ENCODE results near the gene DPEP3.
A peak's percentile ranks its signal among the peaks of the same experiment; 100 is the strongest.

The DPEP3 gene

DNA sequence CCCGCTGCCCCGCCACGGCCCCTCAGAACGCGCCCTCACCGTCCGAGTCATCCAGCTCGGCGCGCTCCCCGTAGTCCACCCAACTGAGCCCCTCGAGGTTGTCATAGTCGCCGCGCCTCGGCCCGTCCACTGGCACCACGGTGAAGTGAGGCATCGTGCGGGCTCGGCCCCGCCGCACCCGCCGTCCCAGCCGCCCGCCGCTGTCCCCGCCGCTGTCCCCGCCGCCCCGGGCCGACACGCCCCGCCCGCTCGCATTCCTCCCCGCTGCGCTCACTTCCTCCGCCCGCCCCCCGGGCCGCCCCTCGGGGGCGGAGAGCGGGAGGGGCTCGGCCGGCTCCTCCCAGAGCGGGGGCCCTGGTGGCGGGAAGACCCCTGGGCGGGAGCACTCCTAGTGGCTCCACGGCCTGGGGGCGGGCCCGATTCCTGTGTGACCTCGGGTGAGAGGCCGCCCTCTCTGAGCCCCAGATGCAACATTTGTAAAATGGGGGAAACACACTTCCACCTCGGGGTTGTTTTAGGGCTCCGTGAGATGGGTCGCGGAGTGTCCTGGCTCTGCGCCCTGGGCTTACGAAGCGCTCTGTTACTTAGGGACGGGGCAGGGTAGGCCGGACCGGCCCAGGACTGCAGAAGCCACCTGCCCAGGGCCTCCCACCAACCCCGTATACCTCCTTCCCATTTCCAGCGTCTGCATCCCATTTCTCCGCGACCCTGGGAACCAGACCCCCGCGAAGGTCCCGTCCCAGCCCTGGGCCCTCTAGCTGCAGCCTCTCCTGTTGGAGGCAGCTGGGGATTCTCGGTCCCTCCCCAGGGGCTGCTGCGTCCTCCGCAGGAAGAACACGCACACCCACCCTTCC, 11.7 kb downstream of the DPEP3 start, which contains the start of gene SLC12A4:
Gene SLC12A4, minus strand, starts transcription at position 238 of the 854 bp plus-strand sequence. Its CDS starts 84 bp downstream, at position 154.
- TF ChIP-seq JUND (IDR thresholded peaks at IDR 0.05; ENCODE audit: low read depth), result no peak
- DNase-seq (ENCODE audit: low read depth in 1 of 2, low spot score in 1 of 2), result peak; percentile 87
- in situ Hi-C loops (cut with HindIII; ENCODE audit: low pct_unique_long_range_greater_than_20kb, low sequenced_read_pairs), result no loop called here

- in situ Hi-C loops (cut with HindIII; ENCODE audit: low pct_unique_long_range_greater_than_20kb, low sequenced_read_pairs), result no loop called here
- DNase-seq (ENCODE audit: low read depth in 1 of 2, low spot score in 1 of 2), result peak; percentile 48 to 76
- TF ChIP-seq JUND (IDR thresholded peaks at IDR 0.05; ENCODE audit: low read depth), result no peak
These were observed 12.3 kb downstream of the DPEP3 start for GRCh38 chr16:67967958-67968399.

DNA sequence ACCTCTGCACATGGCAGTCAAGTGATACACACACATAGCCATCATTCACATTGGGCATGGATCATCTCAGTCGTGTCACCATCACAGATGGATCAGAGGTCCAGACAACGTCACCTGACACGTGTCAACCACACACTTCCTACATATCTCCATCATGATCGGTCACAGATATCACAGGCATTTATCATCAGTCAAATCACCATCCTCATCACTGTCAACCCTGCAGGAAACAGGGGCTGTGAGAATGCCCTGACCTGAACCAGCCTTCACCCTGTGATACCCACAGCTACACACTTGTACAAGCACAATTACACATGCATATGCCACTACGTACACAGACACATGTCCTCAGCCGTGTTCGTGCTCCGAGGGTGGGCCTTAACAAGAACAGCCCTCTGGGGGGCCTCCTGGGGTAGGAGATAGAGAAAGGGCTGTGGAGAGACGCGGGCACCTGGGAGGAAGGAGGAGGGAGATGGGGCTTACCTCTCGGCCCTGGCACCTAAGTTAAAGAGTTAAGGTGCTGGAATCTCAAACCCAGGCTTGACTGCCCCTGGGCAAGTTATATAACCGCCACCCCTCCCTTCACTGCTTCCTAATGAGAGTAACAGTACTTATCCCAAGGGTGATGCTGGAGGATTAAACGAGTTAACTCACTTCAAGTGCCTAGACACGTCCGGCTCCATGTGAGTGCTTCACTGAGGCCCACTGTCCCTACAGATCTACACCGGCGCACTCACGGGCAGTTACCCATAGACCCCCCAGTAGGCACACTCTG, 12.9 kb downstream of the DPEP3 start:
- in situ Hi-C loops (cut with HindIII; ENCODE audit: low pct_unique_long_range_greater_than_20kb, low sequenced_read_pairs), result no loop called here
- DNase-seq (ENCODE audit: low read depth in 1 of 2, low spot score in 1 of 2), result peak in 1 of 2 experiments; percentile 35
- no peak for TF ChIP-seq JUND (IDR thresholded peaks at IDR 0.05; ENCODE audit: low read depth)

DNA sequence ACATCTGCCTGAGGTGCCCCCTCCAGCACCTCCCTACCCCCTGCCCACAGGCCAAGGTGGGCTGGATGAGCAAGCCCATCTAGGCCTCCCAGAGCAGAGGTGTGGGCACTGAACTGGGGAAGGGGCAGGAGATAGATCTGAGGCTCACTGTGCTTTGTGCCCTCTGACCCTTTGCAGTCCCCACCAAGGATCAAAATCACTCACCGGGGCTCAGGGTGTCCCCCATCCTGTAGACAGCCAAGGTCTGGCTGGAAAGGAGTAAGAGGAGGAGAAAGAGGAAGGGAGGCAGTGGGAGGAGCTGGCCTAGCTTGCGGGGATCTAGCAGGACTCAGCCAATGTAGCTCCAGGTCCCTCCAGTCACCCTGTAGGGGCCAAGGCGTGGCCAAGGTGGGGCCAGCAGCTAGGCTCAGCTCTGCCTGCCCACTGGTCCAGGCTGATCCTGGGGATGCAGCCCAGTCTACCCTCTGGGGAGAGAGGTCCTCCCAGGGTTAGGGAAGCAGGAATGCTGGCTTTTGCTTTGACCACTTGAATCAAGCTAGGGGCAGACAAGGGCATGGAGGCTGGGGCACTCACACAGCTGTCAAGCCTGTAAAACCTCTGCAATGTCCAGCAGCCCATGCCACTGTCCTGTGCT, 13.6 kb downstream of the DPEP3 start:
- peak; percentile 52 to 68 for DNase-seq (ENCODE audit: low read depth in 1 of 2, low spot score in 1 of 2)
- no peak for TF ChIP-seq JUND (IDR thresholded peaks at IDR 0.05; ENCODE audit: low read depth)
- in situ Hi-C loops (cut with HindIII; ENCODE audit: low pct_unique_long_range_greater_than_20kb, low sequenced_read_pairs), result no loop called here

DNA sequence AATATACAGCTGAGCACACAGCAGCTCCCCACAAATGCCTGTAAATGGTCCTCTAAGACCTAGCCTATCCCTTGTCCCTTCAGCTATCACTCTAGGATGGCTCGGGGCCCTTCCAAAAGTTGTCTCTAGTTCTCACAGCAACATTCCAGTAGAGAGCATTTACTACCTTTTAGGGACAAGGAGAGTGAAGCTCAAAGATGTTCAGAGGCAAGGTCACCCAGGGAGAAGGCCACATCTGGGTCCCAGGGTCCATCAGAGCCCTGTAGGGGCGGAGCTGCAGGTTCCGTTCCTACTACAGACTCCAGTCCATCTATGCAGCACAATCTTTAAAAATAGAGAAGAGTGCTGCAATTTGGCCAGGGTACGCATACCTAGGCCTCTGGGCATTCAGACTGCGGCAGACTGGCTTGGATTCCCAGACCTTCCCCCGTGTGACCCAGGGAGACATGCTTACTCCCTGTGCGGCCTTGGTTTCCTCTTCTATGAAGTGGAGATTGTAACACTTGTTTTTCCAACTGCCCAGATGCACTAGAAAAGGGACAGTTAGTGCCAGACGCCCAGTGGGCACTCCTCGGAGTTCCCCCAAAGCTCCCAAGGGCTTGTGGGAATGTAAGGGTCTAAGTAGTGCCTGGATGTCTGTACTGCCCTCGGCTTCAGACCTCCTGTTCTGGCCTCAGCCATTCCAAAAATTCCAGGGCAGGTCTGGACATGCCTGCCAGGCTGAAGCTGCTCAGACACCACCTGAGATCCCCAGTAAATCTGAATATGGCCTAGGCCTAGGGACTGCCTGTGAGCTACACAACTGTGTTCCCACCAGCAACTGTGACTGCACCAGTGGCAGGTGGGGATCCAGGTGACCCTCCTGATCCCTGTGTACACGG, 14.4 kb downstream of the DPEP3 start:
- no peak for TF ChIP-seq JUND (IDR thresholded peaks at IDR 0.05; ENCODE audit: low read depth)
- in situ Hi-C loops (cut with HindIII; ENCODE audit: low pct_unique_long_range_greater_than_20kb, low sequenced_read_pairs), result no loop called here
- peak in 1 of 2 experiments; percentile 75 for DNase-seq (ENCODE audit: low read depth in 1 of 2, low spot score in 1 of 2)

DNA sequence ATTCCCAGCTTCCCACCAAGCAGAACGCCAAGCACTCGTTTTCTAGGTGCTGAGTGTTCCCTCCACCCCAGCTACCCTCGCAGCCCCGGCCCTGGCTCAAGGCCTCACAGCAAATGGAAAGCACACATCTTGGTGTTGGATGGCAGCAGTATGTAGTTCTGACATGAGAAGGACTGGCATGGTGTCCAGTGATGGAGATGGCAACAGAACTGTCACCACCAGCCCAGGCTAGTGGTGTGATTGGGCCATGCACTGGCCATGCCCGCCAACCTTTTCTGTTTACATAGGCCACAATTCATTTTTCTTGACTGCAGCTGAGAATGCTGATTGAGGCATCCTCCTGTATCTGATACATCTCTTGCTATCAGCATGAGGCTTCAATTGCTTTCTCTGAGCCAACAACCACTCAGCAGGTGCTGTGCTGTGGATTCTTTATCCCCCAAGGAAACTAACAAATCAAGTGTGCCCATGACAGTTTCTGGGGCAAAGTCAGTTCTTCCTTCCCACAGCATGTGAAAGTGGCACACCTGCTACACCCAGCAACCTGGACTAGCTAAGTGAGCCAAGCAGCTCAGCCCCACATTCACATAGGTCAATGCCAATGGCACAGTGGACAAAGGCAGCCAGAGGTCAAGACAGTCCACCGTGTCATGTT, 15.7 kb downstream of the DPEP3 start:
- DNase-seq (ENCODE audit: low read depth in 1 of 2, low spot score in 1 of 2), result no peak
- TF ChIP-seq JUND (IDR thresholded peaks at IDR 0.05; ENCODE audit: low read depth), result no peak
- in situ Hi-C loops (cut with HindIII; ENCODE audit: low pct_unique_long_range_greater_than_20kb, low sequenced_read_pairs), result no loop called here

DNA sequence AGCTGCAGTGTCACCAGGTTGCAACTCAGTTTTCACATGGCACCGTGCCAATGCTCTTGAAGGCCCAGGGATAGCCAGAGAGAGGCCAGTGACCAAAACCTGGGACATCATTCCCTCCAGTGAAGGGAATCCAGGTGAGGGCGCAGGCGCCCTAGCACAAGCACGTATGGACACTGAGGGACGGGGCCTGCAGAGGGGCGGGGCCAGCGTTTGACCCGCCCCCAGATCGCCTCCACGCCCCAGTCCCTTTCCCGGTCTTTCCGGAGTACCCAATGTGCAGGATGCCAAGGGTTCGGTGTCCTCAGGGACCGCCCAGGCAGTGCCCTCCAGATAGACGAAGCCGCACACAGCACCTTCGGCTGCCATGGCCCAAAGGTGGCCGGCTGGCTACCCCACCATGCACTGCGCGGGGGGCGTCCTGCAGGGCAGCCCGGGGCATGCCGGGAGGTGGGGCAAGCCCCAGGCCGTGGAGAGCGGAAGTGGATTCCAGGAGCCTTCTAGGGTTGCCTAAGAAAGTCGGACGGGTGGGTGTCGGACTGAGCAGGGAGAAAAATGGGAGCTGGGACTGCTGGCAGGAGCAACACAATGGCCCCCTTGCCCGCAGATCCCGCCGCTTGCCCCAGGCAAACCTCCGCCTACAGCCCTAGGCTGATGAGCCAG, 16.5 kb downstream of the DPEP3 start:
- TF ChIP-seq JUND (IDR thresholded peaks at IDR 0.05; ENCODE audit: low read depth), result no peak
- in situ Hi-C loops (cut with HindIII; ENCODE audit: low pct_unique_long_range_greater_than_20kb, low sequenced_read_pairs), result no loop called here
- no peak for DNase-seq (ENCODE audit: low read depth in 1 of 2, low spot score in 1 of 2)

DNA sequence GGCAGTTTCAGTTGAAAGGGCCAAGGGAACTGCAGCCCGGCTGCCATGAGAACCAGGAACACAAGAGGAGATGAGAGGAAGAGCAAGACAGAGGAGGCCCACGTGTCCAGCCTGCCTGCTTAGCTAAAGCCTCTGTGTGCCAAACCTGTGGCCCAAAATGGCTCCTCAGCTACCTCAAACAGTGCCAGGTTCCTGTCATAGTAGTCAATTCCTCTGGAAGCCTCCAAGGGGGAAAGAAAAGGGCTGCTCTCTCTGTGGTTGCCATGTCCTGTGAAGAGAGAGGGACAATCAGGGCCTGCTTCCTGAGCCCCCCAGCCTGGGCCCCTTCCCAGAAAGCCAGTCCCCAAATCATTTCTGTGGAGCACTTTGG, 17.0 kb downstream of the DPEP3 start:
- DNase-seq (ENCODE audit: low read depth in 1 of 2, low spot score in 1 of 2), result no peak
- no peak for TF ChIP-seq JUND (IDR thresholded peaks at IDR 0.05; ENCODE audit: low read depth)
- in situ Hi-C loops (cut with HindIII; ENCODE audit: low pct_unique_long_range_greater_than_20kb, low sequenced_read_pairs), result no loop called here

DNA sequence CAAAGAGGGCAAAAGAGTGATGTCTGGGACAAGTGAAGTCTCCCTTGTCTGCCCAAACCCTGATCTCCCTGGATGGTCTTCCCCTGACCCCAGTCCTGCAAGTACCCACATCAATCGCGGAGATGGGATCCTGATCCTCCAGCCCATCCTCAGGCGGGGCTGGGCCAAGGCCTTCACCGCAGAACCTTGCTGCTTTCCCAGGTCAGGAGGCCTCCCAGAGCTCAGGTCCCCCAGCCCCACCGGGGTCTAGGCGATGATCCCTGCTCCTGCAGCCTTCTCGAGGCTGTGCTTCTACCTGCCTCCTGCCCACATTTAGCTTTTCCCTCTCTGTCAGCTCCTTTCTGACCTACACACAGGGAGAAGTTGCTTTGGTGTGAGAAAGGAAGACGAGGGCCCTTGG, 18.2 kb downstream of the DPEP3 start:
- no peak for TF ChIP-seq JUND (IDR thresholded peaks at IDR 0.05; ENCODE audit: low read depth)
- in situ Hi-C loops (cut with HindIII; ENCODE audit: low pct_unique_long_range_greater_than_20kb, low sequenced_read_pairs), result no loop called here
- DNase-seq (ENCODE audit: low read depth in 1 of 2, low spot score in 1 of 2), result no peak

GRCh38 chr16:67961551-67961957, 18.7 kb downstream of the DPEP3 start:
- peak in 1 of 2 experiments; percentile 82 for DNase-seq (ENCODE audit: low read depth in 1 of 2, low spot score in 1 of 2)
- in situ Hi-C loops (cut with HindIII; ENCODE audit: low pct_unique_long_range_greater_than_20kb, low sequenced_read_pairs), result no loop called here
- TF ChIP-seq JUND (IDR thresholded peaks at IDR 0.05; ENCODE audit: low read depth), result no peak

Data from T47D (cell line).